A549 (cell line): ENCODE data around the gene HDC.

Source experiments
- CTCF ChIP-seq: fragments of >200 bp; sonication (Bioruptor Twin); formaldehyde crosslinking; IDR thresholded peaks from 3 replicates; pipeline ENCODE4 v1.5.1; 2016
- EP300 ChIP-seq, 2 experiments: fragments of >200 bp; sonication (Bioruptor Twin); formaldehyde crosslinking; IDR thresholded peaks; 2 replicates in 1 of 2; 3 replicates in 1 of 2; pipeline ENCODE4 v1.6.1; 2016 to 2017
- HOXA7 ChIP-seq: fragments of 250-450 bp; sonication (Bioruptor Pico); IDR thresholded peaks from 2 replicates; pipeline ENCODE4 v1.5.0; 2020; ENCODE audit warnings: mild to moderate bottlenecking, moderate library complexity
- MAZ ChIP-seq: fragments of 150-350 bp; IDR thresholded peaks from 2 replicates; pipeline ENCODE4 v1.6.1; 2014; ENCODE audit warnings: antibody characterized with exemption, low read depth, low read length, borderline replicate concordance
- PBX3 ChIP-seq: IDR thresholded peaks from 2 replicates; pipeline ENCODE4 v1.6.1; 2012
- RFX5 ChIP-seq: fragments of 450-650 bp; IDR thresholded peaks from 2 replicates; pipeline ENCODE4 v1.7.1; 2014; ENCODE audit warnings: antibody characterized with exemption, mild to moderate bottlenecking, moderate library complexity

GRCh38 chr15:50260969-50261496 lies 4.5 kb downstream of the HDC start:
- TF ChIP-seq RFX5: no peak
- no peak for TF ChIP-seq CTCF
- TF ChIP-seq HOXA7 (CRISPR knock-in tag): no peak
- no peak for TF ChIP-seq PBX3
- no peak for TF ChIP-seq EP300 (IDR thresholded peaks at IDR 0.05)
- no peak for TF ChIP-seq MAZ
